ENCODE measurements around the gene TRAF2.

The TRAF2 gene

GRCh38 chr9:136913701-136914438 lies 27.6 kb downstream of the TRAF2 start:
- no peak for DNase-seq

- DNase-seq, result no peak
These were observed 29.5 kb downstream of the TRAF2 start for GRCh38 chr9:136915632-136916329.

GRCh38 chr9:136916330-136917184 lies 30.2 kb downstream of the TRAF2 start:
- DNase-seq, result no peak

- DNase-seq, result no peak
These were observed 31.6 kb downstream of the TRAF2 start for GRCh38 chr9:136917902-136918301.

- DNase-seq, result no peak
These were observed 33.8 kb downstream of the TRAF2 start for GRCh38 chr9:136920069-136920468.

GRCh38 chr9:136920734-136921231 lies 34.5 kb downstream of the TRAF2 start:
- DNase-seq, result no peak

GRCh38 chr9:136921307-136921706 lies 35.0 kb downstream of the TRAF2 start:
- no peak for DNase-seq

GRCh38 chr9:136921718-136922117 lies 35.4 kb downstream of the TRAF2 start:
- DNase-seq, result no peak

GRCh38 chr9:136922540-136922939 lies 36.2 kb downstream of the TRAF2 start:
- no peak for DNase-seq

GRCh38 chr9:136923881-136924280 lies 37.6 kb downstream of the TRAF2 start:
- DNase-seq, result no peak

GRCh38 chr9:136925414-136926153 lies 39.3 kb downstream of the TRAF2 start:
- no peak for DNase-seq

- no peak for DNase-seq
These were observed 39.9 kb downstream of the TRAF2 start for GRCh38 chr9:136926154-136926704.

GRCh38 chr9:136926749-136927148 lies 40.4 kb downstream of the TRAF2 start:
- DNase-seq, result no peak

- DNase-seq, result no peak
These were observed 41.3 kb downstream of the TRAF2 start for GRCh38 chr9:136927343-136928271.

- no peak for DNase-seq
These were observed 42.3 kb downstream of the TRAF2 start for GRCh38 chr9:136928591-136928990.

GRCh38 chr9:136930014-136930413 lies 43.7 kb downstream of the TRAF2 start:
- DNase-seq, result no peak

GRCh38 chr9:136931611-136932130 lies 45.4 kb downstream of the TRAF2 start:
- DNase-seq, result no peak

- no peak for DNase-seq
These were observed 48.0 kb downstream of the TRAF2 start for GRCh38 chr9:136934277-136934676.

GRCh38 chr9:136935651-136936050 lies 49.3 kb downstream of the TRAF2 start:
- no peak for DNase-seq

GRCh38 chr9:136936645-136937170 lies 50.4 kb downstream of the TRAF2 start:
- DNase-seq, result no peak
